Nephron progenitor cell (in vitro differentiated cells): ENCODE results near the gene HNRNPA0.
A peak's percentile ranks its signal among the peaks of the same experiment; 100 is the strongest.

Experiments
- DNase-seq: peaks from one replicate; pipeline ENCODE4 v3.0.0; 2021
- H3K27ac Mint-ChIP-seq: 2 replicates; pipeline ENCODE4 v1.8.0; 2021; ENCODE audit warnings: mild to moderate bottlenecking, moderate library complexity, mixed read lengths
- H3K27me3 Mint-ChIP-seq: 2 replicates; pipeline ENCODE4 v1.8.0; 2021; ENCODE audit warnings: mild to moderate bottlenecking, low read depth, mixed read lengths; ENCODE audit not compliant: poor library complexity
- H3K36me3 Mint-ChIP-seq: 2 replicates; pipeline ENCODE4 v1.8.0; 2021; ENCODE audit warnings: low read depth, mixed read lengths
- H3K4me1 Mint-ChIP-seq: 2 replicates; pipeline ENCODE4 v1.8.0; 2021; ENCODE audit warnings: mixed read lengths
- H3K4me3 Mint-ChIP-seq: 2 replicates; pipeline ENCODE4 v1.8.0; 2021; ENCODE audit warnings: mild to moderate bottlenecking, moderate library complexity, mixed read lengths
- H3K9me3 Mint-ChIP-seq: 2 replicates; pipeline ENCODE4 v1.8.0; 2021; ENCODE audit warnings: mild to moderate bottlenecking, moderate library complexity, mixed read lengths
- TF ChIP-seq, protein P1 (sequence below): fragments of 200-600 bp; sonication (generic); IDR thresholded peaks from 2 replicates; pipeline ENCODE4 v1.5.0; 2021; ENCODE audit warnings: antibody characterized with exemption

Gene HNRNPA0

DNA sequence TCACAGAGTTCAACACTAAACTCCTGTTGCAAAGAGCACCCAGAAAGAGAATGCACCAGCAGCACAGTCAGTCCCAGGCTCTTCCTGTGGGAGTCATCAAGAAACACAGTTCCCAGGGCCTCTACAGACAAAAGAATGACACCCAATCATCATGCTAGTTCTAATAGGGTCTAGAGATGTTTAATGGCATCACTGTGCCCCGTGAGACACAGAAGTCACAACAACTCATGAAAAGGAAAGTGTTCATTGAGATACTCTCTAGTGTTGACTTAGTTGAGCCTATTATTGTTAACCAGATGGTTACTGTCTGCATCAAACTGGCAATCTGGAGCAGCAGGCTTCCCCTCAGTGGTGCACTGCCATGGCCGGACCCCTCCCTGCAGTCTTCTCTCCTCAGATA lies 19.8 kb downstream of the HNRNPA0 start:
- Mint-ChIP-seq H3K9me3 (peaks cover 14% of the 10 kb centered on the region), H3K27me3 (peaks cover 4% of the 10 kb centered on the region), H3K4me3 (no peak overlapping the region), H3K36me3 (peaks cover 4% of the 10 kb centered on the region), H3K27ac (peak overlapping the region; percentile 49), H3K4me1 (no peaks in the 10 kb centered on the region)
- TF ChIP-seq, protein P1, sequence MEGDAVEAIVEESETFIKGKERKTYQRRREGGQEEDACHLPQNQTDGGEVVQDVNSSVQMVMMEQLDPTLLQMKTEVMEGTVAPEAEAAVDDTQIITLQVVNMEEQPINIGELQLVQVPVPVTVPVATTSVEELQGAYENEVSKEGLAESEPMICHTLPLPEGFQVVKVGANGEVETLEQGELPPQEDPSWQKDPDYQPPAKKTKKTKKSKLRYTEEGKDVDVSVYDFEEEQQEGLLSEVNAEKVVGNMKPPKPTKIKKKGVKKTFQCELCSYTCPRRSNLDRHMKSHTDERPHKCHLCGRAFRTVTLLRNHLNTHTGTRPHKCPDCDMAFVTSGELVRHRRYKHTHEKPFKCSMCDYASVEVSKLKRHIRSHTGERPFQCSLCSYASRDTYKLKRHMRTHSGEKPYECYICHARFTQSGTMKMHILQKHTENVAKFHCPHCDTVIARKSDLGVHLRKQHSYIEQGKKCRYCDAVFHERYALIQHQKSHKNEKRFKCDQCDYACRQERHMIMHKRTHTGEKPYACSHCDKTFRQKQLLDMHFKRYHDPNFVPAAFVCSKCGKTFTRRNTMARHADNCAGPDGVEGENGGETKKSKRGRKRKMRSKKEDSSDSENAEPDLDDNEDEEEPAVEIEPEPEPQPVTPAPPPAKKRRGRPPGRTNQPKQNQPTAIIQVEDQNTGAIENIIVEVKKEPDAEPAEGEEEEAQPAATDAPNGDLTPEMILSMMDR = no peak
- no peak for DNase-seq

DNA sequence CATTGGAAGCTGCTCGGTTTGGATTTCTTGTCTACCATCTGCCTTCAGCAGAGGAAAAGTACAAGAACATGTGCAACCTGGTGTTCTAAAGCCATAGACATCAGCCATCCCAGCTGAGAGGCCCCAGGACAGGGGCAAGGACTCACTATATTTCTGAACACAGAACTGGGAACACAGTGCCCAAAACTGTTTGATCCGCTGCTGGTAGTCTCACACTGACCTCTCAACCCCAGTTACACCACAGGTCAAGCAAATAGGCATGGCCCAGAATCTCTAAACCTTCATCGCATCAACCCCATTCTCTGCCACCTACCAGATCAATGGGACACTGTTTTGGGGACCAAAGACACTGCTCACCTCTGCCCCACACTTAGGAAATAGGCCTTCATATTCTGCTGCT lies 20.2 kb downstream of the HNRNPA0 start:
- Mint-ChIP-seq H3K4me3 (no peak overlapping the region), H3K27me3 (peaks cover 4% of the 10 kb centered on the region), H3K9me3 (peaks cover 12% of the 10 kb centered on the region), H3K27ac (peak overlapping the region; percentile 49), H3K4me1 (no peaks in the 10 kb centered on the region), H3K36me3 (peaks cover 4% of the 10 kb centered on the region)
- TF ChIP-seq, protein P1 = no peak
- no peak for DNase-seq

DNA sequence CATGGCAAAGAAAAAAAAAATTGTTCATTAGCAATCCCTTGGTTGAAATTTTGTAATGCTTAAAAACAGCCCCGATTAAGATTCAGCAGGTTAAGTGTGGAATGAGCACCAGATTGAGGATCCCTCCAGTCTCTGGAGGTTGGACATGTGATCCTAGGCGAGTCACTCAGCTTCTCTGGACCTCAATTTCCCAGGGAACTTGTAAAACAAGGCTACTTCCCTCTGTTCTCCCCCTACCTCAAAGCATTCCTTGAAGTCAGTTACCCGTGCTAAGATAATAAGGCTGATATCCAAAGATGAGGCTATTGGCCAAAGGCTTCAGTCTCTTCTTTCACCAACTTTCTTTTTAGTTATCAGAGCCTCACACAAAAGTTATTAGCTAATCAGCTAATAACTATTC lies 21.2 kb downstream of the HNRNPA0 start:
- TF ChIP-seq, protein P1 = no peak
- H3K27me3 Mint-ChIP-seq = peaks cover 3% of the 10 kb centered on the region
- peak overlapping the region; percentile 15 for H3K4me3 Mint-ChIP-seq
- peaks cover 5% of the 10 kb centered on the region for H3K9me3 Mint-ChIP-seq
- peaks cover 4% of the 10 kb centered on the region for H3K36me3 Mint-ChIP-seq
- DNase-seq = no peak
- H3K4me1 Mint-ChIP-seq = no peaks in the 10 kb centered on the region
- no peak overlapping the region for H3K27ac Mint-ChIP-seq

DNA sequence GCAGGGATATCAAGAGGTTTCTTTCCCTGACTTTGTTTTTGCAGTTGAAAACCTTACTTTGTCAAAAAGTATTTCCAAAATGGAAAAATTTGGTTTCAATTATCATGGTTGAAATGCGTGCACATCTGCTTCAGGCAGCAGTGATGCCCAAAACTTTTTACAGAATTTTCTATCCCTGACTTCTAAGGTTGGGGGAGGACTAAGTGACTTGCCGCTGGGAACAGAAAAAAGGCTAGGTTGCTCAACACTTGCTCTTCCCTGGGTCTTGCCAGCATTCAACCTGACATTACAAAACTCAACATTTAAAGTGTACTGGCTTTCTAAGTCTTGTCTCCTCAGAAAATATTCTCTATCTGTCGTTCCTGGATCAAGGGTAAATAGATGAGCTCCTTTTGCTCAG lies 23.0 kb downstream of the HNRNPA0 start:
- H3K36me3 Mint-ChIP-seq = no peaks in the 10 kb centered on the region
- H3K9me3 Mint-ChIP-seq = no peaks in the 10 kb centered on the region
- no peaks in the 10 kb centered on the region for H3K27me3 Mint-ChIP-seq
- TF ChIP-seq, protein P1 = no peak
- H3K27ac Mint-ChIP-seq = no peak overlapping the region
- no peak for DNase-seq
- no peak overlapping the region for H3K4me3 Mint-ChIP-seq
- H3K4me1 Mint-ChIP-seq = no peaks in the 10 kb centered on the region

DNA sequence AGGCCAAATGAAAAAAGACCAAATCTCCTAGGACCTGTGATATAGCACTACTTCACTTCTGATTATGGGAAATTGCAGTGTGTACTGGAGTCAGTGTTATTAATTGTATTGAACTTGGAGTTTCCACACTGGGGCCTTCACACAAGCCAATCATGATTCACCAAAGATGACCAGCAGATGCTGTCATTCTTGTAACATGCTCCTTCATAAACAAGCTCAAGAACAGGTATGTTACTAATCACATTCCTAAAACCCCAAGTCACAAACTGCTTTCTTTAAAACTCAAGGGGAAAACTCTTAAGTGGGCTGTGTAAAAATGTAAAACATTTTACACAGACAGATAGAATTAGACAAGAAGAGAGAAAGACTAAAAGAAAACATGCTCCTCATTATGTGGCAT lies 23.8 kb downstream of the HNRNPA0 start:
- Mint-ChIP-seq H3K27ac (no peak overlapping the region), H3K4me3 (no peak overlapping the region), H3K27me3 (no peaks in the 10 kb centered on the region), H3K36me3 (no peaks in the 10 kb centered on the region), H3K4me1 (no peaks in the 10 kb centered on the region), H3K9me3 (no peaks in the 10 kb centered on the region)
- TF ChIP-seq, protein P1 = no peak
- DNase-seq = no peak

DNA sequence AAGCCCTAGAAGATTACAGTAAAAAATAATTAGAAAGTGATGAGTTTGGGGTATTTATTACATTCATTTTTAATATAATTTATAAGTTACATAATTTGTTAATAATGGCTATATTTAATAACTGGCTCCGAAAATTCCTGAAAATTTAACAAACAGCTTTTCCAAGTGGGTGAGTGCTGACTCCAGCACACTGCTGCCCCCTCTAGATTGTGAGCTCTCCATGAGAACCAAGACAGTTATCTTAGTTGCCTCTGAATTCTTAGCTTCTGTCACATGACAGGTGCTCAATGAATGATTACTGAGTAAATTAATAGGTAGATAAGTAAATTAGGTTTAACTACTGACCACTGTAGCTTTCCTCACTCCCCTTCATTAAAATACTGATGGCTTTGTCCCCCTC lies 26.1 kb downstream of the HNRNPA0 start:
- Mint-ChIP-seq H3K27ac (no peak overlapping the region), H3K4me1 (no peaks in the 10 kb centered on the region), H3K4me3 (no peak overlapping the region), H3K36me3 (no peaks in the 10 kb centered on the region), H3K27me3 (no peaks in the 10 kb centered on the region), H3K9me3 (no peaks in the 10 kb centered on the region)
- no peak for DNase-seq
- TF ChIP-seq, protein P1 = no peak
